HepG2 (cell line): Measurements from ENCODE around the gene SP140L. TPM values are rescaled to one million over a fixed set of nuclear protein-coding genes. Genes with fewer than 3 reads are reported as not detected.

Source experiments
- BCL6 ChIP-seq: IDR thresholded peaks from 2 replicates; pipeline ENCODE4 v1.6.1; 2016; ENCODE audit warnings: missing genetic modification reagents, missing compliant biosample characterization
- CEBPG ChIP-seq: IDR thresholded peaks from 2 replicates; pipeline ENCODE4 v1.6.1; 2016
- ELF1 ChIP-seq: sonication (generic); formaldehyde crosslinking; IDR thresholded peaks from 2 replicates; pipeline ENCODE4 v1.4.0; 2020; ENCODE audit warnings: missing genetic modification reagents
- RELA ChIP-seq: sonication (generic); formaldehyde crosslinking; IDR thresholded peaks from 2 replicates; pipeline ENCODE4 v1.4.0; 2020; ENCODE audit warnings: missing genetic modification reagents
- RFX5 ChIP-seq: IDR thresholded peaks from 2 replicates; pipeline ENCODE4 v1.6.1; 2011; ENCODE audit warnings: low read depth, low read length, improper control_type of control experiment
- RXRB ChIP-seq: IDR thresholded peaks from 2 replicates; pipeline ENCODE4 v1.6.1; 2016; ENCODE audit warnings: borderline replicate concordance, missing genetic modification reagents, missing compliant biosample characterization
- SOX13 ChIP-seq, 3 experiments: fragments of 450-650 bp in 1 of 3; sonication (generic) in 1 of 3; formaldehyde crosslinking in 1 of 3; IDR thresholded peaks in 2 of 3; conservative IDR thresholded peaks in 1 of 3; 2 replicates each; pipeline versions ENCODE4 v1.5.0 to v1.6.1; 2016 to 2020; ENCODE audit warnings: antibody characterized with exemption in 1 of 3, mild to moderate bottlenecking in 1 of 3, missing compliant biosample characterization in 1 of 3, missing genetic modification reagents in 1 of 3, moderate library complexity in 1 of 3
- TBX2 ChIP-seq: sonication (generic); formaldehyde crosslinking; IDR thresholded peaks from 2 replicates; pipeline ENCODE4 v1.5.0; 2020; ENCODE audit warnings: missing genetic modification reagents, mild to moderate bottlenecking, borderline replicate concordance
- WIZ ChIP-seq: sonication (generic); formaldehyde crosslinking; IDR thresholded peaks from 2 replicates; pipeline ENCODE4 v1.5.1; 2020; ENCODE audit warnings: mild to moderate bottlenecking, missing genetic modification reagents
- ZNF326 ChIP-seq: sonication (generic); formaldehyde crosslinking; IDR thresholded peaks from 2 replicates; pipeline ENCODE4 v1.4.0; 2020; ENCODE audit warnings: missing genetic modification reagents, borderline replicate concordance
- ZNF331 ChIP-seq: sonication (generic); formaldehyde crosslinking; IDR thresholded peaks from 2 replicates; pipeline ENCODE4 v1.4.0; 2020; ENCODE audit warnings: missing genetic modification reagents
- polyA plus RNA-seq, 8 experiments: library from polyadenylated mRNA; depleted of rRNA in 3 of 8; stranded (reverse) in 7 of 8; unstranded in 1 of 8; fragments of >200 nt; fragmentation: Illumina TruSeq in 4 of 8; extraction: Trizol in 4 of 8; gene quantifications; 2 replicates each; pipeline versions ENCODE4 v1.2.1 to v1.2.3, GENCODE V29; 2011 to 2016; ENCODE audit warnings: low read depth in 4 of 8, missing spikeins in 1 of 8, mixed read lengths in 1 of 8; ENCODE audit not compliant: insufficient read depth in 1 of 8
- total RNA-seq, 5 experiments: library from RNA; depleted of rRNA; stranded (reverse); fragments of >200 nt; fragmentation: Illumina TruSeq; extraction: Trizol; gene quantifications; 2 replicates each; pipeline ENCODE4 v1.2.3, GENCODE V29; 2016; ENCODE audit warnings: low read depth in 1 of 5
- TF ChIP-seq, protein P1 (sequence below): sonication (generic); formaldehyde crosslinking; IDR thresholded peaks from 2 replicates; pipeline ENCODE4 v1.8.0; 2022; ENCODE audit warnings: mild to moderate bottlenecking, missing genetic modification reagents, borderline replicate concordance
- TF ChIP-seq, protein P2 (sequence below): IDR thresholded peaks from 2 replicates; pipeline ENCODE4 v1.6.1; 2012; ENCODE audit warnings: low read depth, low read length, improper control_type of control experiment

SP140L gene
- total and polyA plus RNA-seq, 2 of the 13 experiments (the other 11 are each of a cell fraction or from before 2014, with no cell fraction given), result 10.9 to 17.5 TPM

DNA sequence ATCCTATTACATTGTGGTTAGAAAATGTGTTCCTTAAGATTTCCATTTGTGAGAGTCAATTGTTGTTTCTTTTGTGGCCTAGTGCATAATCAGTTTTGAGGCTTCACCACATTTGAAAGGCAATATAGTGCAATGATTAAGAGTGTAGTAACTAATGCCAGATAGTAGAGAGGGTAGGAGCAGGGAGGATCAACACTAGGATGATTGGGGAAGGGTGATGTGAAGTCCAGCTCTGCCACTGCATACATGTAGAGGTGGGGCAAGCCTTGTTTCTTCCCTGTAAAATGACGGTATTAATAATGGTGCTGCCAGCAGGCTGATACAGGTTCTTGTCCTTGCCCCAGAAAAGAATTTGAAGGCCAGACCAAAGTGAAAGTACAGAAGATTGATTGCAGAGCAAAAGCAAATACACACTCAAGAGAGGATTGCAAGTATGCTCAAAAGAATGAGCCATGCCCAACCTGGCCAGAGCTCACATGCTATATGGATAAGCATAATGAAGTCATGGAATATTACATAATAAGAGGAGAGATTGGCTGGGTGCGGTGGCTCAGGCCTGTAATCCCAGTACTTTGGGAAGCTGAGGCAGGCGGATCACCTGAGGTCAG lies 97.0 kb downstream of the SP140L start (continued):
- TF ChIP-seq, protein P1, sequence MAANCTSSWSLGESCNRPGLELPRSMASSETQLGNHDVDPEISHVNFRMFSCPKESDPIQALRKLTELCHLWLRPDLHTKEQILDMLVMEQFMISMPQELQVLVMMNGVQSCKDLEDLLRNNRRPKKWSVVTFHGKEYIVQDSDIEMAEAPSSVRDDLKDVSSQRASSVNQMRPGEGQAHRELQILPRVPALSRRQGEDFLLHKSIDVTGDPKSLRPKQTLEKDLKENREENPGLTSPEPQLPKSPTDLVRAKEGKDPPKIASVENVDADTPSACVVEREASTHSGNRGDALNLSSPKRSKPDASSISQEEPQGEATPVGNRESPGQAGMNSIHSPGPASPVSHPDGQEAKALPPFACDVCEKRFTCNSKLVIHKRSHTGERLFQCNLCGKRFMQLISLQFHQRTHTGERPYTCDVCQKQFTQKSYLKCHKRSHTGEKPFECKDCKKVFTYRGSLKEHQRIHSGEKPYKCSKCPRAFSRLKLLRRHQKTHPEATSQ (CRISPR knock-in tag), result peak; percentile 60; the same call in 1 of the 2 replicates
- TF ChIP-seq BCL6 (CRISPR knock-in tag) (0 out of 2 replicates have a peak, but pooled peaks have one; percentile 35), ZNF326 (CRISPR knock-in tag) (no peak), SOX13 (IDR thresholded peaks at IDR 0.05) (no peak), SOX13 (CRISPR knock-in tag; conservative IDR thresholded peaks at IDR 0.05 in 1 of 2, IDR thresholded peaks at IDR 0.05 in 1 of 2) (peak in 1 of 2 experiments; percentile 33; a peak in 1 of 4 replicates), RFX5 (no peak), RXRB (0 out of 2 replicates have a peak, but pooled peaks have one; percentile 11), CEBPG (CRISPR knock-in tag) (peak; percentile 59), WIZ (peak; percentile 71; the same call in 1 of the 2 replicates), RELA (CRISPR knock-in tag) (no peak), ELF1 (CRISPR knock-in tag) (0 out of 2 replicates have a peak, but pooled peaks have one; percentile 30), ZNF331 (CRISPR knock-in tag) (peak; percentile 51; the same call in 1 of the 2 replicates), TBX2 (0 out of 2 replicates have a peak, but pooled peaks have one; percentile 30)
- TF ChIP-seq, protein P2, sequence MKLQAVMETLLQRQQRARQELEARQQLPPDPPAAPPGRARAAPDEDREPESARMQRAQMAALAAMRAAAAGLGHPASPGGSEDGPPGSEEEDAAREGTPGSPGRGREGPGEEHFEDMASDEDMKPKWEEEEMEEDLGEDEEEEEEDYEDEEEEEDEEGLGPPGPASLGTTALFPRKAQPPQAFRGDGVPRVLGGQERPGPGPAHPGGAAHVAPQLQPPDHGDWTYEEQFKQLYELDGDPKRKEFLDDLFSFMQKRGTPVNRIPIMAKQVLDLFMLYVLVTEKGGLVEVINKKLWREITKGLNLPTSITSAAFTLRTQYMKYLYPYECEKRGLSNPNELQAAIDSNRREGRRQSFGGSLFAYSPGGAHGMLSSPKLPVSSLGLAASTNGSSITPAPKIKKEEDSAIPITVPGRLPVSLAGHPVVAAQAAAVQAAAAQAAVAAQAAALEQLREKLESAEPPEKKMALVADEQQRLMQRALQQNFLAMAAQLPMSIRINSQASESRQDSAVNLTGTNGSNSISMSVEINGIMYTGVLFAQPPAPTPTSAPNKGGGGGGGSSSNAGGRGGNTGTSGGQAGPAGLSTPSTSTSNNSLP, result peak; percentile 52; the same call in 1 of the 2 replicates
